Stimulated activated naive CD8-positive, alpha-beta T cell treated with anti-CD3 and anti-CD28 coated beads, Interleukin-15, Interleukin-2, amounts not matched to agents 100 U/mL and 50 U/mL, for 24 hours (primary cell): ENCODE measurements around the gene OR5T1.

Source experiments
- ATAC-seq: fragments of 150-1000 bp; cut with Tn5 transposase; one replicate; pipeline ENCODE4 v1.10.0; 2021
- DNase-seq: peaks from one replicate; pipeline ENCODE4 v3.0.0; 2021

The OR5T1 gene

DNA sequence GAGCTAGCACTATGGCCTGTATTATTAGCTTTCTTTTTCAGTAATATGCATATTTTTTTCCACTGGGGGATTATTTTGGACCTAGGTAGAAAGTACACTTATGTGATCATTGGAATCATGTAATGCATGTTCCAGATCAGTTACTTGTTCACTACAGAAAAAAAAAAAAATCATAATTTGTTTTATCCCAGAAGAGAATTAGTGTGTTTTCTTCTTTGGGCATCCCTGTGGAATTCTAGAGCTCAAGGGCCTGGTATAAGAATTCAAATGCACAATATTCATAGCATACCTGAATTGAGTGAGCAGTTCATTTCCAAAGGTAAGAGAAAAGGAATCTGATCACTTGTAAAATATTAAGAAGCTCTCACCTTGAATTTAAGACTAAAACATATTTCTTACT lies at the start of gene OR5T1:
Gene OR5T1, plus strand, starts transcription at position 301 of the 400 bp plus-strand sequence. CDS start 1,485 bp downstream, outside the sequence.
- DNase-seq (no peak), ATAC-seq (no peak)

DNA sequence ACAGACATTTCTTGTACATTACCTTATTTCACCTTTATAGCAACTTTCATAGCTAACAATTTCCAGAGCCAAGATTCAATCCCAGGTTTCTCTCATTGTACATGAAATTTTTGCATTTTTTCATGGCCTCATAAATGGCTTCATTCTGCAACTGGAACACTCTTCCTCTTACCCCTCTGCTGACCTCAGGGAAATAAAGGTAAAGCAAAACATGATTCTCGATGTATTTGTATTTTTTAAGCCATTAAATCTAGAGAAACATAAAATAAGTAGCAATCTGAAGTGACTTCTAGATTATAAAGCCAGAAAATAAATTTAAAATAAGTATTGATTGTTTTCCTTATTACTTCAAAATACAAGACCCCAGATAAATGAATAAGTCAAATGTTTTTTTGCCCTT lies 39.8 kb upstream of the OR5T1 start, which contains the start of gene OR5T2:
Gene OR5T2, minus strand, starts transcription at position 101 of the 400 bp plus-strand sequence. CDS start 1,193 bp downstream, outside the sequence.
- DNase-seq (no peak), ATAC-seq (no peak)

DNA sequence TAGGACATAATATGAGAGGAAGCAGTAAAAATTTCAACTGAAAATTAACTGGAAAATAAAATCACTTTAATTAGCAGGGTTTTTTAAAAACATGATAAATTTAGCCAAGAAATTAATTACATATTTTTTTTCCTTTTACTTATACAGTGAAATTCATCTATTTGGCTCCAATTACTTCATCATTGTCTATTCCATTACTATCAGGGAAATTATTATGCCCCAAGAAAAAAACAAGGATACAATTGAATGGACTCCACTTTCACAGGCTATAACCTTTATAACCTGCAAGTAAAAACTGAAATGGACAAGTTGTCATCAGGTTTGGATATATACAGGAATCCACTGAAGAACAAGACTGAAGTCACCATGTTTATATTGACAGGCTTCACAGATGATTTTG lies 22.0 kb upstream of the OR5T1 start, which contains the start of gene OR5T3:
Gene OR5T3, plus strand, starts transcription at position 301 of the 400 bp plus-strand sequence. Its CDS starts 0 bp downstream, at position 301.
- ATAC-seq (no peak), DNase-seq (no peak)

DNA sequence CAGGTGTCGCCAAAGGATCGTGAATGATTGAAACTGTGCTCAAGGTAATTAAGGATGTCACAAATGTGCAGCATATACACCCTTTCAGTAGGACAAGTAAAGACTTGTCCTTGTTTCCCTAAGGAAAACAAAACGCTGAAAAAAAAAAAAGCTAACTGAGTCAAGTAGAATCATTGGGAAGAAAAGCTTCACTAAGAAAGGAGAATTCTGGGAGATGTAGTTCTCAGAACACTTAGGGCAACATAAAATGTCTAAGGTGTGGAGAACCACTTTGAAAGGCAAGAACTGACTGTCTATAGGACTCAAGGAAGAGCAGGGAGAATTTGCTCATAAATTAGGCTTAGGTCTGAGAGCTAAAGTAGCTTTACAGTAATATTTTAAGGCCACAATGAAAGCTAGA lies 2.9 kb upstream of the OR5T1 start:
- DNase-seq, result no peak
- no peak for ATAC-seq

DNA sequence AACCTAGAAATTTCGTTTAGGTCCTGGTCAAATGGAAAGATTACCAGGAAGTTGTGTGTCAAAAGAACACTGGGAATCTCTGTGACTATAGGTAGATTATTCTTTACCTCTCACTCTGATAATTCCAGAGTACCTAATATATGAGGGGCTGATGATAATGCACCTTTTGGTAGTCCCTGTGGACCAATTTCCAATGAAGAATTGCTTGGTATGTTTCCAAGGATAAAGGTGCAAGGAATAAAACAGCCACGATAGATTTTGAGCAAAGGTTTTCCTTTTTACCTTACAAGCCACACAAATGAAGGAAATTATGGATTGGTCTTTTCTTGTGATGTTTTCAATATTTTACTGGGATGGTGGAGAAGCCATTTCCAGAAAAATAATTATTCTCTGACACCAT lies 18.2 kb downstream of the OR5T1 start, which contains the start of gene OR8H1:
Gene OR8H1, minus strand, starts transcription at position 101 of the 400 bp plus-strand sequence. CDS start 1,192 bp downstream, outside the sequence.
- DNase-seq, result no peak
- no peak for ATAC-seq

DNA sequence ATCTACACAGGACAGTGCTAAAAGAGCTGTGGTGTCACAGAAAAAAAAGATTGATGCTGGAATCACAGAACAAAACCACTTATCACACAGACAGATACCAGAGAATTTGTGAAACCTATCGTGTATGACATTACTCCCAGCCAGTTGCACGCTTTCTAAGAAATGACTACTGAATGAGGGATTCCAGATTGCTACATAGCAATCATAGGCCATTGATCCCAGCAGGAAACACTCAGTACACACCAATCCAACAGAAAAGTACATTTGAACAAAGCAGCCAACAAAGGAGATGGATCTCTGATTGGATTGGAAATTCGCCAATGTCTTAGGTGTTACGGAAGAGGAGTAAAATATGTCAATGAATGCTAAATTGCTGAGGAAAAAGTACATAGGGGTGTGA lies 22.9 kb downstream of the OR5T1 start:
- ATAC-seq (no peak), DNase-seq (no peak)

DNA sequence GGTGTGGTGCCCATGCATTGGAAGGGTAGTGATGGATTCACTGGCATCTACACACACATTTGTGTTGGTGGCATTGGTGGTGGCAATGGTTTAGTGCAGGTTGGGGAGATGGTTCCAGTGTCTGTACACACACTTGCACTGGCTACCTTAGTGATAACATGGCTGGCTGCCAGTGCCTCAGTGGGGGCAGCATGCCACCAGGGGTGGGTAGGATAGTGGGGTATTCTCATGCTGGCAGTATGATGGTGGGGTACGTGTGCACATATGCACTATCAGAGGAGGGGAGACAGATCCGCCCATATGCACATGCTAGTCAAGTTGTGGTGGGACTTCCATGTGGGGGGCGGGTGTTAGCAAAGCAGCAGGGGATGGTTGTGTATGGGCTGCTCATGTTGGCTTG lies 33.9 kb downstream of the OR5T1 start:
- ATAC-seq (no peak), DNase-seq (no peak)

DNA sequence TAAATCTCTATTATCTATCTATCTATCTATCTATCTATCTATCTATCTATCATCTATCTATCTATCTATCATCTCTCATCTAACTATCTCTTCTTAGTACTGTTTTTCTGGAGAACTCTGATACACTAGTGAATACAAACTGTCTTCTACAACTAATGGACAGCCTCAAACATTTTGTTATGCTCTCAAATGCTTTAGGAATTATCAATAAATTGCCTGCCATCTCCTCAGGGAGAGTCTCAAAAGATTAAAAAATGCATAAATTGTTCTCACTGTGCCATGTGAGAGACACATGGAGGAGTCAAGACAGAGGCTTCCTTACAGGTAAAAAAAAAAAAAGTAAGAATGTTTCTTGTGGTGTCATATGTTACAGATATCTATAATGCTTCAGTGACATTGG lies 40.9 kb downstream of the OR5T1 start, which contains the start of gene OR8K3:
Gene OR8K3, plus strand, starts transcription at position 301 of the 400 bp plus-strand sequence. CDS start 3,163 bp downstream, outside the sequence.
- DNase-seq (no peak), ATAC-seq (no peak)
